ENCODE measurements around the gene CAPRIN2.

The CAPRIN2 gene

DNA sequence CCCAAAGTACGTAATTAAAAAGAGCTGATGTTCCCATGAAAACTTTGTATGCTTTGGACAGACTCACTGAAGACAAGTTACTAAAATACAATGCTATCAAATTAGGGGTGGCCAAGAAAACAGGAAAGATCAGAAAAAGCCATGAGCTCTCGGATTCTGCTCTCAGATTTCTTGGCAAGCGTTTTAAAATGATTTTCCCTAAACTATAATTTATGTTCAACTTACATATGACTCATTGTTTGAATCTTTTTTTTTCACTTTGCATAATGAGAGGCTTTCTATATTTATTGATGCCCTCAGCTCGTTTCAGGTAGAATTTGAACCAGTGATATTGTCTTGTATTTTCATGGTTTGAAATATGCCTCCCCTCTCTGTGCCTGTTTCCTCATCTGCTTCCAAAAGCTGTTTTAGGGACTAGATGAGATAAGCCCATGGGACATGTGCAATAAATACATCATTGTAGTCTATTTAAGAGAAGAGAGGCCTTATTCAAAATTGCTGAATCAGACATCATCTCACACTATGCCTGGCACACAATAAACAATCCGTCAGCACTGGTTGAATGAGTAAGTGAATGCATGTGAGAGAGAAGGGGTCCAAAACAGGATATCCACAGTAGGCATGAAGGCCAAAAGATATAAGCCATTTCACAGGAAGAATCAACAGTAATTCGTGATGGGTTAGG, 54.4 kb downstream of the CAPRIN2 start:
- DNase-seq (ENCODE audit: low read depth), result no peak

DNA sequence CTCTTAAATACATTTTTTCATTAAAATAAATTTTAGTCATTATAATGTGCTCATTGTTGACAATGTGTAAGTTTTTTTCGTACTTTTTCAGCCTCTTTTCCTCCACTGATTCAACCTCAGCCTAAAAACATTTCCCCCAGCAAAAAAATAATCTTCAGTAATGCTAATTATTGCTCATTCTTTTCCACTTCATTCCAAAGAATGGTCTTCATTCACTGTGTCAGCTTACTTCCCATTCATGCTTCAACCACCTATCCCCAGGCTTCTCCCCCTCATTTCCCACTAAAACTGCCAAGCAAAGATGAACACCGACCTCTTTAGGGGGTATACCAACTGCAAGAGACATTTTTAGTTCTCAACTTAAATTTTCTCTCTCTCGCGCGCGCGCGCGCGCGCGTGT, 56.4 kb downstream of the CAPRIN2 start:
- DNase-seq (ENCODE audit: low read depth), result no peak

DNA sequence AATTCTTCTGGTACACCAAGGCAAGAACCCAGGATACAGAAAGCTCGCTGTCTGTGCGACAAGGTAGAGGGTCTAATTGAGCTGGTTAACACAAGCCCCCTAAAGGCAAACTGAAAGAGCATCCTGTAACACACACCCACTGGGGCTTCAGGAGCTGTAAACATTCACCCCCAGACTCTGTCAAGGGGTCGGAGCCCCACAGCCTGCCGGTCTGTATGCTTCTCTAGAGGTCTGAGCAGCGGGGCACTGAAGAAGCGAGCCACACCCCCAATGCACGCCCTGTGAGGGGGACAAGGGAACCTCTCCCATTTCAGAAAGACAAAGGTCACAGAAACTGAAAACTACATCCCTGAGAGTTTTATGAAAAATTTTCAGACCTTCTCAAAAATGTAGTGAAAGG, 57.8 kb downstream of the CAPRIN2 start:
- DNase-seq (ENCODE audit: low read depth), result no peak

DNA sequence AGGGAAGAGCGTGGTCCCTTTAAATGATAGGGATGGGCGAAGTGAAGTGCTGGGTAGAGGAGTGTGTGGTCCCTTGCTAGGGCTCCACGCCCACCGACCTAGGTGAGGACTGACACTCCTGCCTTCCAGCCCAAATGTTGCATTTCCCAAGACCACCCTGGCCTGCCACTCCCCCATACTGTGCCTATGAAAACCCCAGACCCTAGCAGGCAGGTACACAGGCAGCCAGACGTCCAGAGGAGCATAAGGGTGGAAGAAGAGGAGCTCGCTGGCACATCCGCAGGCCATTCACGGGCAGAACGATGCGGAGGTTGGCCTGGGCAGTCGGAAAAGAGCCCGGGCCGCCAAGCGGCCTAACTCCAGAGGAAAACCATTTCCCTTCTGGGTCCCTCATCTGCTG, 58.3 kb downstream of the CAPRIN2 start:
- DNase-seq (ENCODE audit: low read depth), result no peak

DNA sequence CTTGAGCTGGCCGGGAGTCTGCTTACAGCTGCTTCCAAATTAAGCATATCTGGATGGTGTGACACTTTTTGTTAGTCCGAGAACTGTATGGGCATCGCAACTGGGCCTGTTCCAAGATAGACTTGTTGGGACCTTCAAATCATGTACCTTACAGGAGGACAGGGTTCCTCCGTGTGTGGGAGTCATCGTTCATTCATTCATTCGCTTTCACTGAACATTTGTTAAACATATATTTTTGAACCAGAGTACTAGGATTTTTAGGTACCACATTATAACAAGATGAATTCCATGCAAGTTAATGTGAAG, 58.7 kb downstream of the CAPRIN2 start:
- DNase-seq (ENCODE audit: low read depth), result no peak

DNA sequence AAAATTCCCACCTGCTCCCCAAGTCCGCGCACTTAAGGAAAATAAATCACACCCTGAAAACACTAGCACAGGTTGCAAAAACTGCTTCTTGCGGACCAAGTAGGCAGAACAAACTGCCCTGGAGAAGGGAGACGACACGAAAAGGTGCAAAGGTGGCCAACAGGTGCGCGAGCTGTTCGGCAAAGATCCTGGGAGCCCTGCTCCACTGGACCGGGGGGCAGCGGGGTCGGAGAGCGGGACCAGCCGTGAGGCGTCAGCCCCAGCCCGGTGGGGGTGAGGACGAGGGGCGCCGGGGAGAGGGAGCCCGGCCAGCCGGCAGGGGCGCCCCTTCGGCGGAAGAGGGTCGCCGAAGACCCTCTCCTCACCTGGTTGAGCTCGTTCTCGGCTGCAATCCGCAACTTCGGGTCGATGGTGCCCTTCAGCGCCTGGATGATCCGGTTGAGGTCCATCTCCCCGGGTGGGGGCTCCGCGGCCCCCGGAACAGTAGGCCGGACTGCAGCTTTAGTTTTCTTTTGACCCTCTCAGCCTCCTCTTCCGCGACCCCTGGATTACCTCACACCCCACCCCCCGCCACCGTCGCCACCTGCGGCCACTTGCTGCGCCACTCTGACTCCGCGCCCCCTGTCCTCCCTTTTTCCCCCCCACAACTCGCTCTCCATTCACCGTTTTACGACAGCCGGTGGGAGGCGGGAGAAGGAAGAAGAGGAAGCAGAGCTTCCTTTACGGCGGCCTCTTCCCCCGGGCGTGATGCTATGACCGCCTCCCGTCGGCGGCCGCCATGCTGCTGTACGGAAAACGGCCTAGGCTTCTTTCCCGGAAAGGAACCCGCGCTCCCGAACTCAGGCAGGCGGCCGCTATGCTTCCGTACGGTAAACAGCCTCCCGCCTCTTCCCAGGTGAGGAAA, 59.3 kb downstream of the CAPRIN2 start, which contains the start of gene IPO8:
TSS of gene IPO8 (minus strand) at position 671 of the 904 bp plus-strand sequence. CDS start at position 449, 222 bp downstream.
- peak; percentile 80 for DNase-seq (ENCODE audit: low read depth)

DNA sequence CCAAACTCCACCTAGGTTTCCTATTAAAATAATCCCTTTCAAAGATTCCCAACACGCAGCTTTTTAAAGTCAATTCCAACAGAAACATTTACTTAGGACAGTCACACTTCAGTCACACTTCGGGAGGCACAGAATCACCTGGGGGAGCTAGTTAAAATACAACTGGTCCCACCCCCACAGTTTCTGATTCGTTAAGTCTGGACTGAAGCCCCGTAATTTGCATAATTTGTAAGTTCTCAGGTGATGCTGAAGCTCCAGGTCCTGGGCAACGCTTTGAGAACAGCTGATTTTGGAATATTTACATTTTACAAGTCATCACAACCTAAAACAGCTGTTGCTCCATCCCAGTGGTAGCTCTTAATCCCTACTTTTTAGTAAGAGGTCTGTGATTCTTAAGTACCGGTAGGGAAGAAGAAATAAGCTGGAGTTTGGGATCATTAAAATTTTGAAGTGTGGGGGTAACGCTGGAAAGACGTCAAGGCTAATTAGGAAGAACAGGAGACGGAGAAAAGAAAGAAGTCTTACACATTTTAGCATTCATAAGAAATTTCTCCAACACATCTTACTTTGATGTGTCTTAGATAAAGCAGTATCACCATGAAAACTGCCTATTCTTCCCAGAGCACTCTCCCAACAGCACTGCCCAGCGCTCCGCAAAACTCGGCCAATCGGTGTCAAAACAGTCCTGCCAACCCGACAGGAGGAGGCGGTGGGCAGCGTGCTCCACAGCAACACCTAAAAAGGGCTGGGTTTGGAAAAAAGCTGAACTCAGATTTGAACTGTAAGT, 60.1 kb downstream of the CAPRIN2 start:
- DNase-seq (ENCODE audit: low read depth), result no peak

DNA sequence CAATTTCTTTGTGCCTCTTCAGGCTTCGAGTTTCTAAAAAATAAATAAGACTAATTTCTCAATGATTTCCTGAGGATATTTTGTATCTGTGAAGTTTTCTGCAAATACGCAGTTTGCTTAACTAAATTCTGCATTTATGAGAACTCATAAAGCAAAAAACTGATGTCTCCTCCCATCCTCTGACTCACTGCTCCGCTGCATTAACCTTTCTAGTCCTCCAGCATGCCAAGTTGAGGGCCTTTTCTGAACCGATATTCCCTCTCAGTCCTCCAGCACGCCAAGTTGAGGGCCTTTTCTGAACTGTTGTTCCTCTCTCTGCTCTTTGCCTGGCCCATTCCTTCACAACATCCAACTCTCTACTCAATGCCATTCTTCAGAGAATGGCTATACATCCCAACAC, 62.3 kb downstream of the CAPRIN2 start:
- DNase-seq (ENCODE audit: low read depth), result no peak

DNA sequence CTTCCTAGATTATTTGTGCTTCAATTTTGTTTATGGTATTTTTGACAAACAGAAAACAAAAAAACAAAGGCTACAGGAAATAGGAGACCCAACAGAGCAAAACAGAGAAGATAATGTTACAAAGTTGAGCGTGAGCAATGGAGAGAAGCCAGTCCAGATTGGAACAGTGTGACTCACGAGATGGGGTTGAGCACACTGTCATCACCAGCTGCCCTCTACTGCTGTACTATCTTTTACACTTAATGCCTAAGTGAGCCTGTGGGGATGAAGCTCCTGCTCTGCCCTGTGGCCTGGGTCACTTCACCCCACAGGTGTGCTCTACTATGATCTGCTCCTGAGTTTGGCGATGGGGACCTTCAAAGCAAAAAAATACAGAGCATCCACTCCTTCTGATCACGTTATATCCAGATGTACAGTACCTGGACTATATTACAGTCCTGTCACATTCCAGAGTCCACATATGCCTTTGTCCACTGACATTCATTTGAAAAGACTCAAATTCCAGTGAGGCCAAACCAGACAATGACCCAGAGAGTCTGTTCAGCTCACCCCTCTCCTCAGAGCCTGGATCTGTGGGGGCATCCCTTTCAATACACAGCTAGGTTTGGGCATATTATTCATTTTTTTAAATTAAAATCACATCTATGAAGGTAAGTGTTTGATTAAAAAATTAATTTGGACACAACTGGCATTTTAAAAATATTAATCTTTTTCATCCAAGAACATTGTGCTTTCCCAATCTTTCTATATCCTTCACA, 63.5 kb downstream of the CAPRIN2 start:
- peak; percentile 59 for DNase-seq (ENCODE audit: low read depth)

DNA sequence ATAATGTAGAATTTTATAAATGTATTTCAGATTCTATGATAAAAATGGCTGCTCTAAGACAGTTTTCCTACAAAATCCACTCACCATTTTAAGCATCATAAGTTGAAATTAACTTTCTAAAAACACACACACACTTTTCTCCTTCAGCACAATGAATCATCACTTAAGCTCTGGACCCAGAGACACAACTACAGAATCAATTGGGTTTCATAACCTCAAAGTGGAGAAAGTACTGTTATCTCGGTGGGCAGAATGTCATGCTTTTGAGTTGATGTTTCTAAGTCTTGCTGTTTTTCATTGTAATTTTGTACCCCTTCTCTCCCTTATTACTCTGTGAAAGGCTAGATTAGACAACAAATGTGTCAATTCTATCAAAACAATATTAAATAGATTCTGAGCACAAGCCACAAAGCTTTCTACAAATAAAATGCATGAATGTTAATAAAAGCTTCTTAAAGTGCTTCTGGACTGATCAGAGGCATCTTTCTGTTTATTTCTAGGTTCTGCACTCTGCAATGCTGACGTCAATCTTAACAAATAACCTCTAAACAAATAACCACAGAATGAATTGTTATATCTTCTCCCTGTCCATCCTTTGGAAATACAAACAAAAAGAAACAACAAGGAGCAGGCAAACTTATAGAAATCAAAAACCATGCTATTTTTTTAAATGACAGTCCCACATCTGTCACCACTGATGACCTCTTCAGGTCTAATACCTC, 67.3 kb downstream of the CAPRIN2 start:
- no peak for DNase-seq (ENCODE audit: low read depth)

DNA sequence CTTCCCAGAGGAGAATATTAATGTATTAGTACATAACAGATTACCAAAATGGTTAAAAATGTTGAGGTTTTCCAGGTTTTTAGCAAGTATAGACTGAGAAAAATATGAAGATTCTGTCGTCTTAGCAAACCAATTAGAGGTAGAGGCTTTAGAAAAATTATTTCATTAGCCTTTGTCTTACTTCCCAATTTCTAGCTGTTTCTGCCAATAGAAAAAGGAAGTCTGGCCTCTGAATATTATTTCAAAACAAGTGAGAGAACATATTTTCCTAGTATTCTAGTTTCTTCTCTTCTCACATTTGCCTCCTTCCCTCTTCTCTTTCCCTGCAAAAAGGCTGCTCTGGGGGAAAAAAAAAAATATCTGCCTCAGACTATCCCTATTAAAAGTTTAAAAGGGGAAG, 75.5 kb downstream of the CAPRIN2 start:
- no peak for DNase-seq (ENCODE audit: low read depth)

DNA sequence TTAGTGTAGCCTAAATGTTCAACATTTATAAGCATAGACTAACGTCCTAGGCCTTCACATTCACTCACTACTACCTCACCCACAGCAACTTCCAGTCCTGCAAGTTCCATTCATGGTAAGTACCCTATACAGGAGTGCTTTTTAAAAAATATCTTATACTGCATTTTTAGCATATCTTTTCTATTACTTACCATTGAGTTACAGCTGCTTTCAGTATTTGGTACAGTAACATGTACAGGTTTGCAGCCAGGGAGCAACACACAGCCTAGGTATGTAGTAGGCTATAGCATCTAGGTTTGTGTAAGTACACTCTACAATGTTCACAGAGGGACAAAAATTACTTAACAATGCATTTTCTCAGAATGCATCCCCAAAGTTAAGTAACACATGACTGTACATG, 76.5 kb downstream of the CAPRIN2 start:
- no peak for DNase-seq (ENCODE audit: low read depth)

DNA sequence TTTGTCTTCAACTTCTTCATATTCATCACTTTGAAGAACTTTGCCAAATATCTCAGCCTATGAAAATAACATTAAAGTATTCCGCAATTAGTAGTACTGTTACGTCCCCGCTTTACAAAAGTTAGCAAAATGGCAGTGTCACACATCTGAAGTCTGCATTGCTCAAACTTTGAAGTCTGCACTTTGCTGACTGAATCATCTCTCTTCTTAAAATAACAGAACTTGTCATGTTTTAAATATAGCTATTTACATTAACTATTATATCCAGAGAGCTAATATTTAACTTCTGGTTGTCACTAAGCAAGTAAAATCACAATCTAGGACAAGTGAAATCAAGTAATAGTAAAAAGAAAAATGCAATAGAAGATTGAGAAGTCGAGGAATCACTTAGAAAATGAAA, 93.5 kb downstream of the CAPRIN2 start:
- DNase-seq (ENCODE audit: low read depth), result no peak

Measured in fibroblast of the conjunctiva (primary cell).